ENCODE data around the gene NAB1.

Gene NAB1

GRCh38 chr2:190678444-190679162, 29.7 kb downstream of the NAB1 start:
- no peak for DNase-seq (ENCODE audit: low read depth)
- H3K4me3 ChIP-seq (ENCODE audit: low read length) = no peak overlapping the region

GRCh38 chr2:190679391-190679790, 30.5 kb downstream of the NAB1 start:
- H3K4me3 ChIP-seq (ENCODE audit: low read length) = no peak overlapping the region
- no peak for DNase-seq (ENCODE audit: low read depth)
- TF ChIP-seq CTCF (conservative IDR thresholded peaks at IDR 0.05; ENCODE audit: low read depth, low read length) = no peak

More at GRCh38 chr2:190678444-190679162, 29.7 kb downstream of the NAB1 start:
- TF ChIP-seq CTCF (conservative IDR thresholded peaks at IDR 0.05; ENCODE audit: low read depth, low read length) = no peak

- peak; percentile 33 for DNase-seq (ENCODE audit: low read depth)
- peak; percentile 61 for TF ChIP-seq CTCF (conservative IDR thresholded peaks at IDR 0.05; ENCODE audit: low read depth, low read length)
- no peak overlapping the region for H3K4me3 ChIP-seq (ENCODE audit: low read length)
Observed at GRCh38 chr2:190679813-190680591, 31.1 kb downstream of the NAB1 start.

- no peak for TF ChIP-seq CTCF (conservative IDR thresholded peaks at IDR 0.05; ENCODE audit: low read depth, low read length)
- no peak overlapping the region for H3K4me3 ChIP-seq (ENCODE audit: low read length)
- no peak for DNase-seq (ENCODE audit: low read depth)
Observed at GRCh38 chr2:190682168-190682567, 33.3 kb downstream of the NAB1 start.

- no peak for TF ChIP-seq CTCF (conservative IDR thresholded peaks at IDR 0.05; ENCODE audit: low read depth, low read length)
- no peak for DNase-seq (ENCODE audit: low read depth)
- no peak overlapping the region for H3K4me3 ChIP-seq (ENCODE audit: low read length)
Observed at GRCh38 chr2:190683802-190684201, 34.9 kb downstream of the NAB1 start.

- TF ChIP-seq CTCF (conservative IDR thresholded peaks at IDR 0.05; ENCODE audit: low read depth, low read length) = no peak
- DNase-seq (ENCODE audit: low read depth) = no peak
- no peak overlapping the region for H3K4me3 ChIP-seq (ENCODE audit: low read length)
Observed at GRCh38 chr2:190684931-190685330, 36.0 kb downstream of the NAB1 start.

GRCh38 chr2:190685333-190685732, 36.5 kb downstream of the NAB1 start:
- H3K4me3 ChIP-seq (ENCODE audit: low read length) = no peak overlapping the region
- TF ChIP-seq CTCF (conservative IDR thresholded peaks at IDR 0.05; ENCODE audit: low read depth, low read length) = no peak
- DNase-seq (ENCODE audit: low read depth) = no peak
